H9 (cell line): ENCODE results near the gene AKT1. TPM values are rescaled to one million over a fixed set of nuclear protein-coding genes. Genes with fewer than 3 reads are reported as not detected.

ENCODE experiments used
- DNase-seq: peaks from one replicate; pipeline ENCODE4 v3.0.0-alpha.2; 2017
- H2AFZ ChIP-seq: one replicate; pipeline ENCODE4 v1.6.1; 2013; ENCODE audit warnings: mild to moderate bottlenecking, low read length, control low read depth, moderate library complexity
- H2AK5ac ChIP-seq: 2 replicates; pipeline ENCODE4 v1.6.1; 2013; ENCODE audit warnings: low read length, control low read depth, mixed read lengths; ENCODE audit not compliant: insufficient read length
- H2BK120ac ChIP-seq: one replicate; pipeline ENCODE4 v1.6.1; 2013; ENCODE audit warnings: low read depth, mild to moderate bottlenecking, low read length, control low read depth, inconsistent platforms; ENCODE audit not compliant: poor library complexity, severe bottlenecking
- H2BK12ac ChIP-seq: 2 replicates; pipeline ENCODE4 v1.6.1; 2013; ENCODE audit warnings: low read length, control low read depth, mixed read lengths, low read depth; ENCODE audit not compliant: insufficient read length
- H2BK15ac ChIP-seq: 2 replicates; pipeline ENCODE4 v1.6.1; 2013; ENCODE audit warnings: low read depth, low read length, control low read depth
- H2BK20ac ChIP-seq: one replicate; pipeline ENCODE4 v1.6.1; 2013; ENCODE audit warnings: low read depth, mild to moderate bottlenecking, low read length, control low read depth, inconsistent platforms; ENCODE audit not compliant: poor library complexity, severe bottlenecking
- H2BK5ac ChIP-seq: 2 replicates; pipeline ENCODE4 v1.6.1; 2013; ENCODE audit warnings: low read length, control low read depth, mixed read lengths; ENCODE audit not compliant: insufficient read length
- H3K14ac ChIP-seq: 2 replicates; pipeline ENCODE4 v1.6.1; 2013; ENCODE audit warnings: low read length, control low read depth; ENCODE audit not compliant: insufficient read depth
- H3K18ac ChIP-seq: 2 replicates; pipeline ENCODE4 v1.6.1; 2013; ENCODE audit warnings: low read depth, mild to moderate bottlenecking, mixed read lengths, low read length, control low read depth; ENCODE audit not compliant: insufficient read length
- H3K23ac ChIP-seq: 2 replicates; pipeline ENCODE4 v1.6.1; 2013; ENCODE audit warnings: low read length, control low read depth, mixed read lengths, low read depth; ENCODE audit not compliant: insufficient read length
- H3K23me2 ChIP-seq: 2 replicates; pipeline ENCODE4 v1.6.1; 2013; ENCODE audit warnings: low read depth, mild to moderate bottlenecking, mixed read lengths, low read length, control low read depth; ENCODE audit not compliant: insufficient read length, poor library complexity, severe bottlenecking
- H3K27ac ChIP-seq: 2 replicates; pipeline ENCODE4 v1.5.1; 2013; ENCODE audit warnings: low read length, control low read depth, mixed read lengths, low read depth; ENCODE audit not compliant: insufficient read length
- H3K27me3 ChIP-seq: 2 replicates; pipeline ENCODE4 v1.6.1; 2013; ENCODE audit warnings: low read length, control low read depth, inconsistent platforms; ENCODE audit not compliant: insufficient read depth
- H3K4ac ChIP-seq: 2 replicates; pipeline ENCODE4 v1.6.1; 2013; ENCODE audit warnings: low read depth, mild to moderate bottlenecking, control low read depth, inconsistent platforms, low read length, moderate library complexity
- H3K4me1 ChIP-seq: 2 replicates; pipeline ENCODE4 v1.6.1; 2013; ENCODE audit warnings: low read length, control low read depth, inconsistent platforms; ENCODE audit not compliant: insufficient read depth
- H3K4me2 ChIP-seq: 2 replicates; pipeline ENCODE4 v1.6.1; 2013; ENCODE audit warnings: low read length, control low read depth, mixed read lengths; ENCODE audit not compliant: insufficient read length, insufficient read depth
- H3K56ac ChIP-seq: 2 replicates; pipeline ENCODE4 v1.6.1; 2013; ENCODE audit warnings: low read depth, mild to moderate bottlenecking, mixed read lengths, low read length, control low read depth; ENCODE audit not compliant: insufficient read length
- H3K79me1 ChIP-seq: 2 replicates; pipeline ENCODE4 v1.6.1; 2013; ENCODE audit warnings: low read depth, mild to moderate bottlenecking, moderate library complexity, low read length, control low read depth, inconsistent platforms; ENCODE audit not compliant: insufficient read depth, poor library complexity, severe bottlenecking
- H3K79me2 ChIP-seq: 2 replicates; pipeline ENCODE4 v1.6.1; 2013; ENCODE audit warnings: low read length, control low read depth, inconsistent platforms; ENCODE audit not compliant: insufficient read depth
- H3K9ac ChIP-seq: 2 replicates; pipeline ENCODE4 v1.6.1; 2013; ENCODE audit warnings: low read length, control low read depth, mixed read lengths; ENCODE audit not compliant: insufficient read length; ENCODE audit errors: extremely low read depth
- H3K9me3 ChIP-seq: one replicate; pipeline ENCODE4 v1.6.1; 2013; ENCODE audit warnings: low read depth, low read length, inconsistent platforms; ENCODE audit not compliant: control insufficient read depth
- H3T11ph ChIP-seq: one replicate; pipeline ENCODE4 v1.6.1; 2013; ENCODE audit warnings: mild to moderate bottlenecking, low read length, control low read depth, inconsistent platforms
- H4K20me1 ChIP-seq: one replicate; pipeline ENCODE4 v1.6.1; 2013; ENCODE audit not compliant: control insufficient read depth, insufficient read length, insufficient read depth
- H4K5ac ChIP-seq: 2 replicates; pipeline ENCODE4 v1.6.1; 2013; ENCODE audit warnings: low read depth, mild to moderate bottlenecking, mixed read lengths, low read length, control low read depth; ENCODE audit not compliant: insufficient read length
- H4K8ac ChIP-seq: replicated peaks from 2 replicates; pipeline ENCODE4 v1.6.1; 2013; ENCODE audit warnings: low read length, control low read depth, mixed read lengths, low read depth; ENCODE audit not compliant: insufficient read length
- H4K91ac ChIP-seq: 2 replicates; pipeline ENCODE4 v1.6.1; 2013; ENCODE audit warnings: low read depth, mild to moderate bottlenecking, moderate library complexity, mixed read lengths, low read length, control low read depth; ENCODE audit not compliant: insufficient read length
- H3K27ac Mint-ChIP-seq, 3 experiments: 2 replicates in 2 of 3; 3 replicates in 1 of 3; pipeline ENCODE4 v1.8.0; 2020 to 2021; ENCODE audit warnings: mixed read lengths in 3 of 3, mild to moderate bottlenecking in 1 of 3, moderate library complexity in 1 of 3
- H3K27me3 Mint-ChIP-seq: 2 replicates; pipeline ENCODE4 v1.8.0; 2021; ENCODE audit warnings: low read depth, mild to moderate bottlenecking, moderate library complexity, mixed read lengths
- H3K36me3 Mint-ChIP-seq, 3 experiments: 2 replicates in 2 of 3; 3 replicates in 1 of 3; pipeline ENCODE4 v1.8.0; 2020 to 2021; ENCODE audit warnings: low read depth in 3 of 3, mixed read lengths in 3 of 3; ENCODE audit not compliant: insufficient read depth in 1 of 3
- H3K4me1 Mint-ChIP-seq, 2 experiments: 2 replicates each; pipeline ENCODE4 v1.8.0; 2020; ENCODE audit warnings: mixed read lengths in 2 of 2
- H3K4me3 Mint-ChIP-seq, 2 experiments: 2 replicates in 1 of 2; 3 replicates in 1 of 2; pipeline ENCODE4 v1.8.0; 2020 to 2021; ENCODE audit warnings: mild to moderate bottlenecking in 2 of 2, mixed read lengths in 2 of 2, moderate library complexity in 1 of 2
- H3K9me3 Mint-ChIP-seq, 2 experiments: 2 replicates in 1 of 2; 3 replicates in 1 of 2; pipeline ENCODE4 v1.8.0; 2020; ENCODE audit warnings: mild to moderate bottlenecking in 2 of 2, mixed read lengths in 2 of 2, moderate library complexity in 1 of 2
- CTCF ChIP-seq: fragments of 200-600 bp; sonication (generic); conservative IDR thresholded peaks from 3 replicates; pipeline ENCODE4 v1.8.0; 2021; ENCODE audit warnings: antibody characterized with exemption, mild to moderate bottlenecking
- WGBS: extraction: QIAGEN DNeasy Blood & Tissue Kit; methylation state at CpG from one replicate; pipeline ENCODE4 v1.1.7; 2013; ENCODE audit warnings: missing lambda C conversion rate, low lambda C conversion rate, mixed read lengths; ENCODE audit not compliant: insufficient read length; ENCODE audit errors: extremely low coverage; 5-methylcytosine and 5-hydroxymethylcytosine counted together
- total RNA-seq: library from RNA; stranded (reverse); gene quantifications from 2 replicates; pipeline ENCODE4 v1.2.1, GENCODE V29; 2021

Gene AKT1
- total RNA-seq, 1 experiment from 2014 or later = 101 TPM

GRCh38 chr14:104843442-104844305, 48.1 kb upstream of the AKT1 start:
- Histone ChIP-seq H3K18ac (peak overlapping the region; percentile 51), H4K8ac (no peak overlapping the region), H2BK120ac (no peak overlapping the region), H2AFZ (no peak overlapping the region), H3K9me3 (no peaks in the 10 kb centered on the region), H2BK20ac (no peak overlapping the region), H3K4me2 (peak overlapping the region; percentile 51), H3K79me1 (no peaks in the 10 kb centered on the region), H3K4ac (no peak overlapping the region), H2BK15ac (no peak overlapping the region), H4K5ac (no peak overlapping the region), H3K27ac (no peak overlapping the region), H4K20me1 (no peaks in the 10 kb centered on the region), H3K56ac (no peak overlapping the region), H3K4me1 (no peaks in the 10 kb centered on the region), H3K27me3 (no peaks in the 10 kb centered on the region), H3K23me2 (peaks cover 14% of the 10 kb centered on the region), H3K14ac (peak overlapping the region; percentile 68; the same call in 1 of the 2 replicates), H2BK5ac (no peak overlapping the region), H3K9ac (no peak overlapping the region), H2BK12ac (no peak overlapping the region), H3K79me2 (no peaks in the 10 kb centered on the region), H3T11ph (no peak overlapping the region), H2AK5ac (no peak overlapping the region), H4K91ac (no peak overlapping the region), H3K23ac (no peak overlapping the region)
- peaks cover 13 to 16% of the 10 kb centered on the region in 2 experiments for H3K4me1 Mint-ChIP-seq
- H3K4me3 Mint-ChIP-seq = peak overlapping the region; percentile 65 to 77
- DNase-seq = peak; percentile 72
- no peaks in the 10 kb centered on the region for H3K36me3 Mint-ChIP-seq
- WGBS = no CpG with 5 or more reads among the region's 69 CpGs
- H3K27ac Mint-ChIP-seq = peak overlapping the region in 1 of 3 experiments; percentile 95; a peak in 1 of 7 replicates
- TF ChIP-seq CTCF = no peak
- peaks cover 91% of the 10 kb centered on the region for H3K27me3 Mint-ChIP-seq
- no peaks in the 10 kb centered on the region for H3K9me3 Mint-ChIP-seq
